Ovary (tissue), 9 donors: ENCODE results near the gene DOCK11. TPM values are rescaled to one million over a fixed set of nuclear protein-coding genes. Genes with fewer than 3 reads are reported as not detected.

Experiments used
- DNase-seq, 5 donors: peaks; one replicate each; pipeline ENCODE4 v3.0.0-alpha.2; 2019 to 2020
- H3K27ac ChIP-seq, 2 donors: fragments of 200-600 bp; one replicate each; pipeline versions ENCODE4 v1.5.1 to v1.8.0; 2019 to 2022
- H3K27me3 ChIP-seq: fragments of 200-600 bp; one replicate; pipeline ENCODE4 v1.8.0; 2022
- H3K36me3 ChIP-seq: fragments of 200-600 bp; sonication (generic); one replicate; pipeline ENCODE4 v1.5.1; 2019
- H3K4me1 ChIP-seq: one replicate; pipeline ENCODE4 v1.8.1; 2013; ENCODE audit warnings: mild to moderate bottlenecking, moderate library complexity; ENCODE audit not compliant: insufficient read depth
- H3K4me3 ChIP-seq: fragments of 200-600 bp; sonication (generic); one replicate; pipeline ENCODE4 v1.5.1; 2017
- H3K9me3 ChIP-seq, 2 donors: fragments of 200-600 bp in 1 of 2; sonication (generic) in 1 of 2; one replicate each; pipeline versions ENCODE4 v1.5.1 to v1.8.1; 2013 to 2019; ENCODE audit warnings: mild to moderate bottlenecking in 1 of 2, moderate library complexity in 1 of 2
- EP300 ChIP-seq: sonication (generic); formaldehyde crosslinking; IDR thresholded peaks from one replicate; pipeline ENCODE4 v1.6.1; 2017; ENCODE audit warnings: antibody characterized with exemption
- POLR2A ChIP-seq: fragments of 450-650 bp; IDR thresholded peaks from one replicate; pipeline ENCODE4 v1.6.1; 2017; ENCODE audit warnings: antibody characterized with exemption, mild to moderate bottlenecking, moderate library complexity
- WGBS, 3 donors: extraction: QIAGEN DNeasy Blood & Tissue Kit in 1 of 3; methylation state at CpG; one replicate each; pipeline versions ENCODE4 v1.1.5 to v1.1.7; 2013 to 2017; 5-methylcytosine and 5-hydroxymethylcytosine counted together
- intact Hi-C, 4 donors: fragments of 100-400 bp; cut with DNase I; formaldehyde crosslinking; loops; one replicate each; pipeline versions ENCODE4 v1.11.0 to v1.15.1; 2022 to 2023
- polyA plus RNA-seq, 2 donors: library from polyadenylated mRNA; stranded (reverse); fragments of 200-250 nt in 1 of 2; fragments of 350-450 nt in 1 of 2; fragmentation: Illumina TruSeq in 1 of 2; extraction: RNeasy Lipid Tissue Mini Kit (QIAGEN cat#74804) in 1 of 2; gene quantifications; one replicate each; pipeline ENCODE4 v1.2.3, GENCODE V29; 2013 to 2014
- total RNA-seq, 7 donors: library from RNA; depleted of rRNA in 2 of 7; stranded (reverse); fragments of >200 nt in 2 of 7; fragmentation: NEBNext Ultra II Directional in 3 of 7; extraction: Animal tissue kit (Norgen Biotek cat#: 25700) in 3 of 7; gene quantifications; one replicate each; pipeline versions ENCODE4 v1.1.0 to v1.2.4, GENCODE V29; 2016 to 2023
- TF ChIP-seq, protein P1 (sequence below), 3 donors: fragments of 450-650 bp in 2 of 3; fragments of 200-600 bp in 1 of 3; IDR thresholded peaks; one replicate each; pipeline versions ENCODE4 v1.5.1 to v1.8.0; 2016 to 2022; ENCODE audit warnings: antibody characterized with exemption in 3 of 3, mild to moderate bottlenecking in 1 of 3
- donor health status: DM: no; HTN: no; CAD: no; lungs with moderate emphysema.
- donor health status: DM: no; HTN: no; CAD: no.
- donor health status: Bipolar disorder and iron deficiency.
- donor health status: DM: yes; HTN: yes; CAD: no.
- donor health status: DM: no; HTN: no; CAD: no.
- donor health status: DM: yes; HTN: yes; CAD: no.

The DOCK11 gene
- total and polyA plus RNA-seq, 9 donors: 3.6 to 18.5 (median 6.1) TPM

DNA sequence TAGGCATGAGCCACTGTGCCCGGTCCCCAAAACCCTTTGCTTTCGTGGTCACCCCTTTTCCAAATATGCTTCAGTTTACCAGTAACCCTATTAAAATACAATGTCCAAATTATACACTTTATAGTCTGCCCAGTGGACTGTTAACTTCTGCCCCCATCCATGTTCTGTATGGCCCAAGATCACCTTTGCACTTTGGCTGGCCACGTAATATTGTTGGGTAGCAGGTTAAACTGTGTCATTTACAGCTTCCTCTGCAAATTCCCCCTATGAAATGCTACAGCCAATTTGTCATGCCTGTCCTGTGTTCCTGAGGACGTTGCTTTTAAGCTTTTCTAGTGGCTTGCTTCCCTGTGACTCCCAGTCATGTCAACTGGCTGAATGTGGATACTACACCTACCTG lies 130.7 kb downstream of the DOCK11 start:
- no peak for DNase-seq
- H3K4me3 ChIP-seq: no peak overlapping the region
- no peaks in the 10 kb centered on the region for H3K9me3 ChIP-seq
- no peaks in the 10 kb centered on the region for H3K27me3 ChIP-seq
- WGBS, 3 donors: 63 to 69% (median 65%) methylated on average over 4 of the region's 4 CpGs
- intact Hi-C loops: no loop called here
- H3K4me1 ChIP-seq: no peaks in the 10 kb centered on the region
- no peak overlapping the region for H3K27ac ChIP-seq
- H3K36me3 ChIP-seq: no peaks in the 10 kb centered on the region
- TF ChIP-seq, protein P1, sequence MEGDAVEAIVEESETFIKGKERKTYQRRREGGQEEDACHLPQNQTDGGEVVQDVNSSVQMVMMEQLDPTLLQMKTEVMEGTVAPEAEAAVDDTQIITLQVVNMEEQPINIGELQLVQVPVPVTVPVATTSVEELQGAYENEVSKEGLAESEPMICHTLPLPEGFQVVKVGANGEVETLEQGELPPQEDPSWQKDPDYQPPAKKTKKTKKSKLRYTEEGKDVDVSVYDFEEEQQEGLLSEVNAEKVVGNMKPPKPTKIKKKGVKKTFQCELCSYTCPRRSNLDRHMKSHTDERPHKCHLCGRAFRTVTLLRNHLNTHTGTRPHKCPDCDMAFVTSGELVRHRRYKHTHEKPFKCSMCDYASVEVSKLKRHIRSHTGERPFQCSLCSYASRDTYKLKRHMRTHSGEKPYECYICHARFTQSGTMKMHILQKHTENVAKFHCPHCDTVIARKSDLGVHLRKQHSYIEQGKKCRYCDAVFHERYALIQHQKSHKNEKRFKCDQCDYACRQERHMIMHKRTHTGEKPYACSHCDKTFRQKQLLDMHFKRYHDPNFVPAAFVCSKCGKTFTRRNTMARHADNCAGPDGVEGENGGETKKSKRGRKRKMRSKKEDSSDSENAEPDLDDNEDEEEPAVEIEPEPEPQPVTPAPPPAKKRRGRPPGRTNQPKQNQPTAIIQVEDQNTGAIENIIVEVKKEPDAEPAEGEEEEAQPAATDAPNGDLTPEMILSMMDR (IDR thresholded peaks at IDR 0.05): no peak
- TF ChIP-seq EP300 (no peak), POLR2A (no peak)

DNA sequence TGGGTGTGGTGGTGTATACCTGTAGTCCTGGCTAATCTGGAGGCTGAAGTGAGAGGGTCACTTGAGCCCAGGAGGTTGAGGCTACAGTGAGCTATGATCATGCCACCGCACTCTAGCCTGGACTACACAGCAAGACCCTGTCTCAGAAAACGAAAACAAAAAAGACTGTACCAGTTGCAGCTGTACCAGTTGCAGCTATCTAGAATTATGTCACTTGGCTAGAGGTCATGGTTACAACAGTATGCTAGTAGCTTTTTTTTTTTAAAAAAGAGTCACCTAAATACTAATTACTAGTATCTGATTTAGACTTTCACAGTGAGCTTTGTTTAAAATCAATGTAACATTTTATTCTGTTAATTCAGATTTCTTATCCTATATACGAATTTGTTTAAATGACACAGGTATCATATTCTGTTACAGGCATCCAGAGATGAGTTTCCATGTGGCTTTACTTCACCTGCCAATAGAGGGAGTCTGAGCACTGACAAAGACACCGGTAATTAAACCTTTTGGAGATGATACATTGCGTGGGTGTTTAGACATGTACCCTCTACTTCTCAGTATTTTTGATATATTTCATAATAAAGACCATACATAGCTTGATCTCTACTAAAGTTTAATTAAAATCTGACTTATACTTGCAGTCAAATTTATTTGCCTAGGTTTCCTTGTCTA lies 131.6 kb downstream of the DOCK11 start:
- no peaks in the 10 kb centered on the region for H3K36me3 ChIP-seq
- no peaks in the 10 kb centered on the region for H3K27me3 ChIP-seq
- intact Hi-C loops: no loop called here
- no peak overlapping the region for H3K27ac ChIP-seq
- no peaks in the 10 kb centered on the region for H3K4me1 ChIP-seq
- TF ChIP-seq, protein P1 (IDR thresholded peaks at IDR 0.05): no peak
- no peak for DNase-seq
- 45 to 48% (median 46%) methylated on average over 5 of the region's 5 CpGs for whole genome bisulfite sequencing, 3 donors
- no peaks in the 10 kb centered on the region for H3K9me3 ChIP-seq
- H3K4me3 ChIP-seq: no peak overlapping the region

DNA sequence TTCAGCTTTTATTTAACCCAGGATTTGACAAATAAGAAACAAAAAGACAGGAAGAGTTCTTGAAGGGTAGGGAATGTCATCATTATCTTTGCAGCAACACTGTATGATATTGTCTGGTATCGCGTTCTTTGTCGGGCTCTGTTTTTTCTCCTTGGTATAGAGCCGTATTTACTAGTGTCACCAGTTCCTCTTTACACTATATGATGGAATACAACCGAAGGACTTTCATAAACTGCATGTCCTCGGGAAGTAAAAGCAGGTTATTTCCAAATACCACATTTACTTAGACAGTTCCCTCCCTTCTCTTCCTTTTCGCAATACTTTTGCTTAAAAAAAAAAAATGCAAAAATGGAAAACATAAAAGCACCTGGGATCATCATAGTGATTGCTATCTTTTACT lies 135.2 kb downstream of the DOCK11 start:
- H3K27ac ChIP-seq: no peak overlapping the region
- no peaks in the 10 kb centered on the region for H3K4me1 ChIP-seq
- TF ChIP-seq EP300: no peak
- no peak for TF ChIP-seq POLR2A
- TF ChIP-seq, protein P1 (IDR thresholded peaks at IDR 0.05): no peak
- H3K27me3 ChIP-seq: no peaks in the 10 kb centered on the region
- H3K36me3 ChIP-seq: no peaks in the 10 kb centered on the region
- no peak overlapping the region for H3K4me3 ChIP-seq
- no peaks in the 10 kb centered on the region for H3K9me3 ChIP-seq
- intact Hi-C loops: no loop called here
- 81 to 87% (median 82%) methylated on average over 7 of the region's 7 CpGs for WGBS, 3 donors
- DNase-seq: no peak

DNA sequence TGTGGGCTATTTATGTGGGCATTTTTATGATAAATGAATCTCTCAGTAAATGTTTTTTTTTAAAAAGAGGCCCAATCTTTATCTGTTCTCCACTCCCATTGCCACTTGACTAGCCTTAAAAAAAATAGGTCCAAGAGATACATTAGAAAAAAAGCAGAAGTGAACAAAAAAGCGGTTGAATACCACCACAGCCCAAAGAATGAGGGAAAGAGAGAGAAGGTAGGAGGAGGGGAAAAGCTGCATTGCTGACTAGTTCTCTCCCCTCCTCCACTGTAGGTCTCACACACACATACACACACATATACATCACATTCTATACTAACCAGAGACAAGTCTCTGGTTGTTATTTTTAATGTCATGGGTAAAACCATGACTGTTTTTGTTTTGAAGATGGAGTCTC lies 136.0 kb downstream of the DOCK11 start:
- intact Hi-C loops: no loop called here
- WGBS, 3 donors: 79 to 95% (median 93%) methylated on average over 1 of the region's 1 CpG
- TF ChIP-seq POLR2A: no peak
- TF ChIP-seq, protein P1 (IDR thresholded peaks at IDR 0.05): no peak
- no peak for TF ChIP-seq EP300
- DNase-seq: no peak
- Histone ChIP-seq H3K9me3 (no peaks in the 10 kb centered on the region), H3K36me3 (no peaks in the 10 kb centered on the region), H3K27ac (no peak overlapping the region), H3K27me3 (no peaks in the 10 kb centered on the region), H3K4me3 (no peak overlapping the region), H3K4me1 (no peaks in the 10 kb centered on the region)
